ENCODE results near the gene GJA8. TPM values are rescaled to one million over a fixed set of nuclear protein-coding genes. Genes with fewer than 3 reads are reported as not detected.

Gene GJA8
- total RNA-seq, 3 donors from 2014 or later: not detected

DNA sequence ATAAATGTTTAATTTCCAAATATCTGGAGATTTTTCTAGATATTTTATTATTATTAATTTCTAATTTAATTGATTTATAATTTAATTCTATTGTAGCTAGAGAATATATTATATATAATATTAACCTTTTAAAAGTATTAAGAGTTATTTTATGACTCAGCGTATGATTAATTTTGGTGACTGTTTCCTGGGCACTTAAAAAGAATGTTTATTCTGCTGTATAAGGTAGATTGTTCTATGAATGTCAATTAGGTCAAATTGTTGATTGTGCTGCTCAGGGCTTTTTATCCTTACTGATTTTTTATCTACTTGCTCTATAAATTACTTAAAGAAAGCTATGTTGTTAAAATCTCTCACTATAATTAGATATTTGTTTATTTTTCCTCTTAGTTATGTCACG, 20.1 kb upstream of the GJA8 start:
- intact Hi-C loops (cut with DNase I; ENCODE audit: low total_unique reads): no loop called here
- no peak overlapping the region for H3K4me3 ChIP-seq
- H3K36me3 ChIP-seq: no peaks in the 10 kb centered on the region
- no peaks in the 10 kb centered on the region for H3K4me1 ChIP-seq
- no peaks in the 10 kb centered on the region for H3K9me3 ChIP-seq
- TF ChIP-seq, protein P1, sequence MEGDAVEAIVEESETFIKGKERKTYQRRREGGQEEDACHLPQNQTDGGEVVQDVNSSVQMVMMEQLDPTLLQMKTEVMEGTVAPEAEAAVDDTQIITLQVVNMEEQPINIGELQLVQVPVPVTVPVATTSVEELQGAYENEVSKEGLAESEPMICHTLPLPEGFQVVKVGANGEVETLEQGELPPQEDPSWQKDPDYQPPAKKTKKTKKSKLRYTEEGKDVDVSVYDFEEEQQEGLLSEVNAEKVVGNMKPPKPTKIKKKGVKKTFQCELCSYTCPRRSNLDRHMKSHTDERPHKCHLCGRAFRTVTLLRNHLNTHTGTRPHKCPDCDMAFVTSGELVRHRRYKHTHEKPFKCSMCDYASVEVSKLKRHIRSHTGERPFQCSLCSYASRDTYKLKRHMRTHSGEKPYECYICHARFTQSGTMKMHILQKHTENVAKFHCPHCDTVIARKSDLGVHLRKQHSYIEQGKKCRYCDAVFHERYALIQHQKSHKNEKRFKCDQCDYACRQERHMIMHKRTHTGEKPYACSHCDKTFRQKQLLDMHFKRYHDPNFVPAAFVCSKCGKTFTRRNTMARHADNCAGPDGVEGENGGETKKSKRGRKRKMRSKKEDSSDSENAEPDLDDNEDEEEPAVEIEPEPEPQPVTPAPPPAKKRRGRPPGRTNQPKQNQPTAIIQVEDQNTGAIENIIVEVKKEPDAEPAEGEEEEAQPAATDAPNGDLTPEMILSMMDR (IDR thresholded peaks at IDR 0.05): no peak
- TF ChIP-seq POLR2AphosphoS5 (IDR thresholded peaks at IDR 0.05) (no peak), POLR2A (IDR thresholded peaks at IDR 0.05) (no peak)
- no peaks in the 10 kb centered on the region for H3K27me3 ChIP-seq
- DNase-seq (ENCODE audit: low spot score in 2 of 2): no peak
- no peak overlapping the region for H3K27ac ChIP-seq

DNA sequence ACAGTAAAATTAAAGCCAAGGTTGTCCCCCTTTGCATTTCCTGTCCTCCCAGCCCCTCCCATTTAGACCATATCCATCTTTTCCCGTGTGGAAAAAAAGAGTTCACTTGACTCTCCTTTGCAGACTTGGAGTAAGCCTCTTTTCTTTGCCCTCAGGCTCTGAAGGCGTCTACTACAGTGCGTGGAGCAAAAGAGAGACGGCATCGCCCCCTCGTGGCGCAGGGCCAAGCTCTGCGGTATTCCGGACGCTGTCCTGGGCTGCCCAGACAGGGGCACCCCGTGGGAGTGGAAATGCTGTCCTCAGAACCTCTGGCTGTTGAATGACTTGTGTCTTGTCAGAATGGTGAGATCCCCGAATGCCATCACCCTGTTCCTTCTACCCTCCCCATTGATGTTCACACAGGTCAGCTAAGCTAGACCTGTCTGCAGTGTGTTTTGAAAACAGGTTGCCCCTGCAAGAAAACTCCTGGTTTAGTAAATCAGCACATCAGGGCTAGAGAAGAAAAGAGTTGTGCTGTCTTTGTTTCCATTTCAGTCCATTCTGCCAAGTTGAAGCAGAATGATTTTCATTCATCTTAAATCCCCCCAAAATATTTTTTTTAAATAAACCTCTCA, 12.3 kb upstream of the GJA8 start:
- H3K36me3 ChIP-seq: no peaks in the 10 kb centered on the region
- no peaks in the 10 kb centered on the region for H3K27me3 ChIP-seq
- intact Hi-C loops (cut with DNase I; ENCODE audit: low total_unique reads): no loop called here
- TF ChIP-seq, protein P1 (IDR thresholded peaks at IDR 0.05): peak; percentile 15 to 32 (median 21)
- TF ChIP-seq POLR2A (IDR thresholded peaks at IDR 0.05) (no peak), POLR2AphosphoS5 (IDR thresholded peaks at IDR 0.05) (no peak)
- no peaks in the 10 kb centered on the region for H3K4me1 ChIP-seq
- DNase-seq (ENCODE audit: low spot score in 2 of 2): peak in 1 of 2 donors; percentile 22
- peak overlapping the region in 1 of 3 donors; percentile 10 for H3K4me3 ChIP-seq
- no peak overlapping the region for H3K27ac ChIP-seq
- H3K9me3 ChIP-seq: no peaks in the 10 kb centered on the region

DNA sequence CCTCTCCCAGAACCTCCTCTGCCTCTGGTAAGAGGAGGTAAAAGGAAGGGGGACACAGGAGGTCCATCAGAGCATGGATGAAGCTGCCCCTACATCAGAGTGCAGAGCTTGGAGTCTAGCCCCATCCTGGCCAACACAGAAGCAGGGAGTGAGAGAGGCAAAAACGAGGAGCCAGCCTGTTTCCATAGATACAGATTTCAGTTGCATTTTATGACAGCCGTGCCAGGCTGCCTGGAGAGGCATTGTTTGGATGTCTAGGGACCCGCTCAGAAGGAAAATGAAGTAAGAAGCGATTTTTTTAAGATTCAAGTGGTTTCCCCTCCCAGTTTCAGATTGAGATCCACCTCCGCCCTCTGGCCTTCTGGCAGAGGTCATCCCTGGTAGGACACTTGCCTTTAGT, 11.5 kb upstream of the GJA8 start:
- DNase-seq (ENCODE audit: low spot score in 2 of 2): no peak
- intact Hi-C loops (cut with DNase I; ENCODE audit: low total_unique reads): no loop called here
- H3K27ac ChIP-seq: no peak overlapping the region
- H3K36me3 ChIP-seq: no peaks in the 10 kb centered on the region
- H3K4me1 ChIP-seq: no peaks in the 10 kb centered on the region
- no peak for TF ChIP-seq POLR2AphosphoS5 (IDR thresholded peaks at IDR 0.05)
- no peak for TF ChIP-seq POLR2A (IDR thresholded peaks at IDR 0.05)
- H3K4me3 ChIP-seq: no peak overlapping the region
- H3K27me3 ChIP-seq: no peaks in the 10 kb centered on the region
- H3K9me3 ChIP-seq: no peaks in the 10 kb centered on the region

DNA sequence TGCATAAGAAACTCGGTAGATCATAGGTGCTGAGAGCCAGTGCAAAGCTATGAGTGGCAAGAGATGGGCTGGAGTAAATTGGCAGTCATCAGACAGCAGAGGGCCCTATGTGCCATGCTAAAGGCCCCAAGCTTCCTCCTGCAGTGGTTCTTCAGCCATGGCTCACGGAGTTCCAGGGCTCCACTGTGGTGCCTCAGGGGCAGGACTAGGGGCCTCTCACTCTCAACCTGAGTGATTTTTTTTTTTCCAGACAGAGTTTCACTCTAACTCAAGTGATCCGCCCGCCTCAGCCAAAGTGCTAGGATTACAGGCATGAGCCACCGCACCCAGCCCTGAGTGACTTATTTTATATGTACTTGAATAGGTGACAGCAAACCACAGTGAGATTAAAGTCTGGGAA, 10.4 kb upstream of the GJA8 start:
- intact Hi-C loops (cut with DNase I; ENCODE audit: low total_unique reads): no loop called here
- H3K27me3 ChIP-seq: no peaks in the 10 kb centered on the region
- H3K27ac ChIP-seq: no peak overlapping the region
- no peak for DNase-seq (ENCODE audit: low spot score in 2 of 2)
- H3K9me3 ChIP-seq: no peaks in the 10 kb centered on the region
- H3K4me3 ChIP-seq: no peak overlapping the region
- no peaks in the 10 kb centered on the region for H3K36me3 ChIP-seq
- H3K4me1 ChIP-seq: no peaks in the 10 kb centered on the region
- TF ChIP-seq POLR2A (IDR thresholded peaks at IDR 0.05) (no peak), POLR2AphosphoS5 (IDR thresholded peaks at IDR 0.05) (no peak)
- TF ChIP-seq, protein P1 (IDR thresholded peaks at IDR 0.05): no peak

DNA sequence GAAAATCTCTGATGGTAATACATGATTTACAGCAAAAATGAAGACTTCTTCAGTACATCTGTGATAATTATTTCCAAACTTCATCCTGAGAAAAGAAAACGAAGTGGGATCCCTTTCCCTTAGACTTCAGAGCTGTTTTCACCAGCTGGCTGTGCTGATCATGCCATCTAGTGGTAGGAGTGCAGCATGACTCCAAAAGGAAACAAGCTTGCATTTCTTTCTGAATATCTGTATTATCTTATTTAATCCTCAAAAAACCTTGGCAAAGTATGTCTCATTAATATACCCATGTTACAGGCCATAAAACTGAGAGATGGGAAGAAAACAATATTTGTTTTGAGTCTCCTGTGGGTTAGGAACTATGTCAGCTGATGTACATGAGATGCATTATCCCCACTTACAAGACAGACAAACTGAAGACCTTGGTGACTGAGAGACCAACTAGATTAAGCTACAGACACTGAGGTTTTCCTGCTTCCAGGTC, 9.8 kb upstream of the GJA8 start:
- Histone ChIP-seq H3K4me3 (no peak overlapping the region), H3K4me1 (no peaks in the 10 kb centered on the region), H3K27ac (no peak overlapping the region), H3K9me3 (no peaks in the 10 kb centered on the region), H3K36me3 (no peaks in the 10 kb centered on the region), H3K27me3 (no peaks in the 10 kb centered on the region)
- TF ChIP-seq POLR2A (IDR thresholded peaks at IDR 0.05) (no peak), POLR2AphosphoS5 (IDR thresholded peaks at IDR 0.05) (no peak)
- TF ChIP-seq, protein P1 (IDR thresholded peaks at IDR 0.05): peak; percentile 88 to 95 (median 94)
- intact Hi-C loops (cut with DNase I; ENCODE audit: low total_unique reads): no loop called here
- no peak for DNase-seq (ENCODE audit: low spot score in 2 of 2)

Measured in breast epithelium (tissue), 4 donors.